Stimulated activated naive CD8-positive, alpha-beta T cell treated with anti-CD3 and anti-CD28 coated beads, Interleukin-15, amount 100 ng/mL, for 72 hours (primary cell): ENCODE measurements around the gene WWC1.
"Not testable (repeated sequence)": the region's sequence is repeated elsewhere in the genome, so short reads cannot be mapped to it uniquely, and the experiment has no call there.

Source experiments
- ATAC-seq: fragments of 150-1000 bp; cut with Tn5 transposase; 2 replicates; pipeline ENCODE4 v1.10.0; 2021; ENCODE audit warnings: mild to moderate bottlenecking, moderate library complexity
- DNase-seq, 2 donors: peaks; one replicate each; pipeline ENCODE4 v3.0.0; 2021 to 2022
- H3K27ac Mint-ChIP-seq, 2 donors: one replicate each; pipeline ENCODE4 v1.8.0; 2022; ENCODE audit warnings: mild to moderate bottlenecking in 2 of 2, mixed read lengths in 2 of 2, moderate library complexity in 2 of 2
- H3K27me3 Mint-ChIP-seq: one replicate; pipeline ENCODE4 v1.8.0; 2022; ENCODE audit warnings: mixed read lengths
- H3K4me1 Mint-ChIP-seq: one replicate; pipeline ENCODE4 v1.8.0; 2022; ENCODE audit warnings: mild to moderate bottlenecking, mixed read lengths
- H3K4me3 Mint-ChIP-seq, 2 donors: one replicate each; pipeline ENCODE4 v1.8.0; 2022; ENCODE audit warnings: mild to moderate bottlenecking in 2 of 2, mixed read lengths in 2 of 2, moderate library complexity in 1 of 2
- H3K9me3 Mint-ChIP-seq, 2 donors: one replicate each; pipeline ENCODE4 v1.8.0; 2022; ENCODE audit warnings: mixed read lengths in 2 of 2

Gene WWC1

GRCh38 chr5:168329302-168329701, 37.9 kb downstream of the WWC1 start:
- H3K27me3 Mint-ChIP-seq, result peaks cover 62% of the 10 kb centered on the region
- no peak for DNase-seq
- ATAC-seq, result no peak
- no peak overlapping the region for H3K4me3 Mint-ChIP-seq
- no peaks in the 10 kb centered on the region for H3K9me3 Mint-ChIP-seq
- H3K27ac Mint-ChIP-seq, result no peak overlapping the region
- H3K4me1 Mint-ChIP-seq, result no peaks in the 10 kb centered on the region

GRCh38 chr5:168332042-168332441, 40.6 kb downstream of the WWC1 start:
- Mint-ChIP-seq H3K4me1 (no peaks in the 10 kb centered on the region), H3K4me3 (no peak overlapping the region), H3K27ac (no peak overlapping the region), H3K9me3 (no peaks in the 10 kb centered on the region), H3K27me3 (peaks cover 60% of the 10 kb centered on the region)
- no peak for ATAC-seq
- DNase-seq, result no peak

GRCh38 chr5:168334280-168334679, 42.8 kb downstream of the WWC1 start:
- ATAC-seq (no peak), DNase-seq (no peak)
- no peaks in the 10 kb centered on the region for H3K4me1 Mint-ChIP-seq
- H3K27ac Mint-ChIP-seq, result no peak overlapping the region
- no peak overlapping the region for H3K4me3 Mint-ChIP-seq
- H3K9me3 Mint-ChIP-seq, result no peaks in the 10 kb centered on the region
- peaks cover 52% of the 10 kb centered on the region for H3K27me3 Mint-ChIP-seq

- DNase-seq (no peak), ATAC-seq (no peak)
- no peak overlapping the region for H3K4me3 Mint-ChIP-seq
- H3K4me1 Mint-ChIP-seq, result no peaks in the 10 kb centered on the region
- peaks cover 52% of the 10 kb centered on the region for H3K27me3 Mint-ChIP-seq
- H3K9me3 Mint-ChIP-seq, result no peaks in the 10 kb centered on the region
- H3K27ac Mint-ChIP-seq, result no peak overlapping the region
Observed at GRCh38 chr5:168334695-168335094, 43.2 kb downstream of the WWC1 start.

- Mint-ChIP-seq H3K4me1 (no peaks in the 10 kb centered on the region), H3K4me3 (no peak overlapping the region), H3K27me3 (peaks cover 49% of the 10 kb centered on the region), H3K9me3 (no peaks in the 10 kb centered on the region), H3K27ac (no peak overlapping the region)
- no peak for DNase-seq
- no peak for ATAC-seq
Observed at GRCh38 chr5:168337361-168337760, 45.9 kb downstream of the WWC1 start.

- peaks cover 40% of the 10 kb centered on the region for H3K27me3 Mint-ChIP-seq
- no peak overlapping the region for H3K27ac Mint-ChIP-seq
- no peak overlapping the region for H3K4me3 Mint-ChIP-seq
- H3K4me1 Mint-ChIP-seq, result no peaks in the 10 kb centered on the region
- ATAC-seq, result no peak
- no peak for DNase-seq
- no peaks in the 10 kb centered on the region for H3K9me3 Mint-ChIP-seq
Observed at GRCh38 chr5:168339109-168339771, 47.8 kb downstream of the WWC1 start.

GRCh38 chr5:168339772-168340140, 48.3 kb downstream of the WWC1 start:
- not testable (repeated sequence) for H3K4me3 Mint-ChIP-seq, H3K9me3 Mint-ChIP-seq, H3K27ac Mint-ChIP-seq, DNase-seq, ATAC-seq, H3K4me1 Mint-ChIP-seq
- H3K27me3 Mint-ChIP-seq, result peaks cover 42% of the 10 kb centered on the region

GRCh38 chr5:168340487-168340886, 49.0 kb downstream of the WWC1 start:
- Mint-ChIP-seq H3K9me3 (no peaks in the 10 kb centered on the region), H3K27me3 (peaks cover 42% of the 10 kb centered on the region), H3K4me3 (no peak overlapping the region), H3K4me1 (no peaks in the 10 kb centered on the region), H3K27ac (no peak overlapping the region)
- ATAC-seq, result no peak
- DNase-seq, result no peak

- H3K4me3 Mint-ChIP-seq, result no peak overlapping the region
- H3K27me3 Mint-ChIP-seq, result peaks cover 47% of the 10 kb centered on the region
- no peak for DNase-seq
- no peak for ATAC-seq
- H3K4me1 Mint-ChIP-seq, result no peaks in the 10 kb centered on the region
- H3K9me3 Mint-ChIP-seq, result no peaks in the 10 kb centered on the region
- H3K27ac Mint-ChIP-seq, result no peak overlapping the region
Observed at GRCh38 chr5:168341178-168341577, 49.7 kb downstream of the WWC1 start.

GRCh38 chr5:168342151-168342825, 50.8 kb downstream of the WWC1 start:
- H3K4me1 Mint-ChIP-seq, result no peaks in the 10 kb centered on the region
- no peaks in the 10 kb centered on the region for H3K9me3 Mint-ChIP-seq

GRCh38 chr5:168342985-168343384, 51.5 kb downstream of the WWC1 start:
- no peaks in the 10 kb centered on the region for H3K9me3 Mint-ChIP-seq
- H3K4me1 Mint-ChIP-seq, result no peaks in the 10 kb centered on the region
- no peak for ATAC-seq
- H3K27me3 Mint-ChIP-seq, result peaks cover 53% of the 10 kb centered on the region
- DNase-seq, result no peak
- H3K4me3 Mint-ChIP-seq, result no peak overlapping the region
- H3K27ac Mint-ChIP-seq, result no peak overlapping the region

More at GRCh38 chr5:168342151-168342825, 50.8 kb downstream of the WWC1 start:
- Mint-ChIP-seq H3K4me3 (no peak overlapping the region), H3K27me3 (peaks cover 53% of the 10 kb centered on the region), H3K27ac (no peak overlapping the region)
- ATAC-seq (peak; percentile 42), DNase-seq (no peak)

GRCh38 chr5:168346417-168346816, 55.0 kb downstream of the WWC1 start:
- Mint-ChIP-seq H3K27me3 (peaks cover 56% of the 10 kb centered on the region), H3K4me3 (no peak overlapping the region), H3K27ac (no peak overlapping the region), H3K9me3 (no peaks in the 10 kb centered on the region), H3K4me1 (no peaks in the 10 kb centered on the region)
- ATAC-seq (no peak), DNase-seq (no peak)

GRCh38 chr5:168347368-168348083, 56.1 kb downstream of the WWC1 start:
- ATAC-seq (no peak), DNase-seq (no peak)
- Mint-ChIP-seq H3K27ac (no peak overlapping the region), H3K4me1 (no peaks in the 10 kb centered on the region), H3K9me3 (no peaks in the 10 kb centered on the region), H3K4me3 (no peak overlapping the region), H3K27me3 (peaks cover 57% of the 10 kb centered on the region)

- Mint-ChIP-seq H3K9me3 (no peaks in the 10 kb centered on the region), H3K4me3 (no peak overlapping the region), H3K27me3 (peaks cover 57% of the 10 kb centered on the region), H3K4me1 (no peaks in the 10 kb centered on the region), H3K27ac (no peak overlapping the region)
- DNase-seq (no peak), ATAC-seq (no peak)
Observed at GRCh38 chr5:168348084-168348414, 56.6 kb downstream of the WWC1 start.

- H3K4me3 Mint-ChIP-seq, result no peak overlapping the region
- no peaks in the 10 kb centered on the region for H3K9me3 Mint-ChIP-seq
- no peak overlapping the region for H3K27ac Mint-ChIP-seq
- peaks cover 44% of the 10 kb centered on the region for H3K27me3 Mint-ChIP-seq
- no peaks in the 10 kb centered on the region for H3K4me1 Mint-ChIP-seq
- ATAC-seq (no peak), DNase-seq (no peak)
Observed at GRCh38 chr5:168350315-168350714, 58.9 kb downstream of the WWC1 start.

GRCh38 chr5:168353216-168353957, 61.9 kb downstream of the WWC1 start:
- no peak overlapping the region for H3K4me3 Mint-ChIP-seq
- DNase-seq (no peak), ATAC-seq (no peak)
- H3K27ac Mint-ChIP-seq, result peak overlapping the region in 1 of 2 donors; percentile 75
- H3K9me3 Mint-ChIP-seq, result no peaks in the 10 kb centered on the region
- H3K27me3 Mint-ChIP-seq, result peaks cover 21% of the 10 kb centered on the region
- no peaks in the 10 kb centered on the region for H3K4me1 Mint-ChIP-seq
